GM18909 (cell line): ENCODE results near the gene GPR4.
A peak's percentile ranks its signal among the peaks of the same experiment; 100 is the strongest.

Experiments
- ATAC-seq: cut with Tn5 transposase; IDR thresholded peaks from one replicate; pipeline ENCODE4 v1.9.1; 2021; ENCODE audit warnings: mild to moderate bottlenecking; ENCODE audit not compliant: unreplicated experiment, poor library complexity

GPR4 gene

GRCh38 chr19:45591004-45591637 lies 10.9 kb downstream of the GPR4 start:
- no peak for ATAC-seq

GRCh38 chr19:45590300-45591003 lies 11.6 kb downstream of the GPR4 start:
- no peak for ATAC-seq

GRCh38 chr19:45589768-45590167 lies 12.2 kb downstream of the GPR4 start:
- ATAC-seq = no peak

GRCh38 chr19:45587873-45588272 lies 14.1 kb downstream of the GPR4 start:
- ATAC-seq = no peak

GRCh38 chr19:45585158-45585577 lies 16.8 kb downstream of the GPR4 start:
- ATAC-seq = no peak

GRCh38 chr19:45584332-45585157 lies 17.5 kb downstream of the GPR4 start, which contains the start of gene OPA3:
Gene OPA3, minus strand, starts transcription at chr19:45584802. Its CDS starts 38 bp downstream, at chr19:45584764.
- peak; percentile 89 for ATAC-seq

- no peak for ATAC-seq
Measured at GRCh38 chr19:45581576-45581975, 20.4 kb downstream of the GPR4 start.

- ATAC-seq = no peak
Measured at GRCh38 chr19:45578861-45579260, 23.2 kb downstream of the GPR4 start.

- ATAC-seq = no peak
Measured at GRCh38 chr19:45577111-45577905, 24.7 kb downstream of the GPR4 start.

- no peak for ATAC-seq
Measured at GRCh38 chr19:45576682-45577081, 25.3 kb downstream of the GPR4 start.

GRCh38 chr19:45575216-45575615 lies 26.8 kb downstream of the GPR4 start:
- ATAC-seq = no peak

- no peak for ATAC-seq
Measured at GRCh38 chr19:45574526-45574925, 27.5 kb downstream of the GPR4 start.

GRCh38 chr19:45571457-45572220 lies 30.4 kb downstream of the GPR4 start:
- no peak for ATAC-seq

- no peak for ATAC-seq
Measured at GRCh38 chr19:45569619-45570421, 32.2 kb downstream of the GPR4 start.

- ATAC-seq = no peak
Measured at GRCh38 chr19:45568732-45569131, 33.3 kb downstream of the GPR4 start.

- ATAC-seq = no peak
Measured at GRCh38 chr19:45567609-45568008, 34.4 kb downstream of the GPR4 start.

- no peak for ATAC-seq
Measured at GRCh38 chr19:45564131-45564780, 37.8 kb downstream of the GPR4 start.

- no peak for ATAC-seq
Measured at GRCh38 chr19:45560686-45561085, 41.3 kb downstream of the GPR4 start.
